Measurements from ENCODE around the gene ZNF302.

- TF ChIP-seq POLR2A (IDR thresholded peaks at IDR 0.05) (no peak), CTCF (IDR thresholded peaks at IDR 0.05 in 8 of 11, conservative IDR thresholded peaks at IDR 0.05 in 3 of 11) (no peak)
Measured at GRCh38 chr19:34675919-34676318, 1.6 kb upstream of the ZNF302 start.
